ENCODE data around the gene DUS4L. TPM values are rescaled to one million over a fixed set of nuclear protein-coding genes. Genes with fewer than 3 reads are reported as not detected.

DUS4L gene
- polyA plus RNA-seq, 1 donor from 2014 or later = 24.2 TPM

DNA sequence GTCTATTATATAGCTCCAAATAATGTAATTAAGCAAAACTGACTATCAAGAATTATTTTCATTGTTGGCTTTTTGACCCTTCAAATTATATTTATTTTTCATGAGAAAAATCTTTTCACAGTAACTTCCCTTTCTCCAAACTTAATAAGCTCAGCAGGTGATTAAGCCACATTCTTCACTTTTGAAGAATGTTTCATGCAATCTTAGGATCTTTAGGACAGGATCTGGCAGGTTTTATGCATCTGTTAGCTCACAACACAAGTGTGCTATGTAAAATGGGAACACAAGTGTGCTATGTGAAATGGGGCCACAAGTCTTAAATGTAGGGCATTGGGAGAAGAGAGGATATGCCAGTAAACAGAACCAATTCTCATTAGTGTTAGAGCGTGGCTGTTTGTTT is 42.5 kb downstream of the DUS4L start:
- no peak for TF ChIP-seq RAD21 (conservative IDR thresholded peaks at IDR 0.05)
- TF ChIP-seq EP300 (conservative IDR thresholded peaks at IDR 0.05; ENCODE audit: poor library complexity, severe bottlenecking) = no peak
- TF ChIP-seq POLR2AphosphoS5 (IDR thresholded peaks at IDR 0.05) = no peak
- no peak for TF ChIP-seq TAF1 (IDR thresholded peaks at IDR 0.05; ENCODE audit: low read depth)
- no peak for TF ChIP-seq SMC3 (conservative IDR thresholded peaks at IDR 0.05; ENCODE audit: poor library complexity)
- TF ChIP-seq, protein P1, sequence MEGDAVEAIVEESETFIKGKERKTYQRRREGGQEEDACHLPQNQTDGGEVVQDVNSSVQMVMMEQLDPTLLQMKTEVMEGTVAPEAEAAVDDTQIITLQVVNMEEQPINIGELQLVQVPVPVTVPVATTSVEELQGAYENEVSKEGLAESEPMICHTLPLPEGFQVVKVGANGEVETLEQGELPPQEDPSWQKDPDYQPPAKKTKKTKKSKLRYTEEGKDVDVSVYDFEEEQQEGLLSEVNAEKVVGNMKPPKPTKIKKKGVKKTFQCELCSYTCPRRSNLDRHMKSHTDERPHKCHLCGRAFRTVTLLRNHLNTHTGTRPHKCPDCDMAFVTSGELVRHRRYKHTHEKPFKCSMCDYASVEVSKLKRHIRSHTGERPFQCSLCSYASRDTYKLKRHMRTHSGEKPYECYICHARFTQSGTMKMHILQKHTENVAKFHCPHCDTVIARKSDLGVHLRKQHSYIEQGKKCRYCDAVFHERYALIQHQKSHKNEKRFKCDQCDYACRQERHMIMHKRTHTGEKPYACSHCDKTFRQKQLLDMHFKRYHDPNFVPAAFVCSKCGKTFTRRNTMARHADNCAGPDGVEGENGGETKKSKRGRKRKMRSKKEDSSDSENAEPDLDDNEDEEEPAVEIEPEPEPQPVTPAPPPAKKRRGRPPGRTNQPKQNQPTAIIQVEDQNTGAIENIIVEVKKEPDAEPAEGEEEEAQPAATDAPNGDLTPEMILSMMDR (IDR thresholded peaks at IDR 0.05; ENCODE audit: poor library complexity, severe bottlenecking) = no peak
- TF ChIP-seq, protein P2, sequence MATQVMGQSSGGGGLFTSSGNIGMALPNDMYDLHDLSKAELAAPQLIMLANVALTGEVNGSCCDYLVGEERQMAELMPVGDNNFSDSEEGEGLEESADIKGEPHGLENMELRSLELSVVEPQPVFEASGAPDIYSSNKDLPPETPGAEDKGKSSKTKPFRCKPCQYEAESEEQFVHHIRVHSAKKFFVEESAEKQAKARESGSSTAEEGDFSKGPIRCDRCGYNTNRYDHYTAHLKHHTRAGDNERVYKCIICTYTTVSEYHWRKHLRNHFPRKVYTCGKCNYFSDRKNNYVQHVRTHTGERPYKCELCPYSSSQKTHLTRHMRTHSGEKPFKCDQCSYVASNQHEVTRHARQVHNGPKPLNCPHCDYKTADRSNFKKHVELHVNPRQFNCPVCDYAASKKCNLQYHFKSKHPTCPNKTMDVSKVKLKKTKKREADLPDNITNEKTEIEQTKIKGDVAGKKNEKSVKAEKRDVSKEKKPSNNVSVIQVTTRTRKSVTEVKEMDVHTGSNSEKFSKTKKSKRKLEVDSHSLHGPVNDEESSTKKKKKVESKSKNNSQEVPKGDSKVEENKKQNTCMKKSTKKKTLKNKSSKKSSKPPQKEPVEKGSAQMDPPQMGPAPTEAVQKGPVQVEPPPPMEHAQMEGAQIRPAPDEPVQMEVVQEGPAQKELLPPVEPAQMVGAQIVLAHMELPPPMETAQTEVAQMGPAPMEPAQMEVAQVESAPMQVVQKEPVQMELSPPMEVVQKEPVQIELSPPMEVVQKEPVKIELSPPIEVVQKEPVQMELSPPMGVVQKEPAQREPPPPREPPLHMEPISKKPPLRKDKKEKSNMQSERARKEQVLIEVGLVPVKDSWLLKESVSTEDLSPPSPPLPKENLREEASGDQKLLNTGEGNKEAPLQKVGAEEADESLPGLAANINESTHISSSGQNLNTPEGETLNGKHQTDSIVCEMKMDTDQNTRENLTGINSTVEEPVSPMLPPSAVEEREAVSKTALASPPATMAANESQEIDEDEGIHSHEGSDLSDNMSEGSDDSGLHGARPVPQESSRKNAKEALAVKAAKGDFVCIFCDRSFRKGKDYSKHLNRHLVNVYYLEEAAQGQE (IDR thresholded peaks at IDR 0.05; ENCODE audit: borderline replicate concordance) = no peak
- no peak for TF ChIP-seq EZH2 (IDR thresholded peaks at IDR 0.05; ENCODE audit: borderline replicate concordance, insufficient read depth, low read length, poor library complexity, severe bottlenecking)
- TF ChIP-seq MXI1 (conservative IDR thresholded peaks at IDR 0.05; ENCODE audit: poor library complexity, severe bottlenecking) = no peak
- Histone ChIP-seq H3K4me2 (ENCODE audit: low read length) (no peak overlapping the region), H3K27me3 (ENCODE audit: insufficient read depth, low read depth, low read length) (no peaks in the 10 kb centered on the region), H3K4me3 (ENCODE audit: low read length) (no peak overlapping the region), H3K36me3 (ENCODE audit: insufficient read depth, low read length) (no peaks in the 10 kb centered on the region), H3K9me2 (ENCODE audit: insufficient read depth, low read length) (no peaks in the 10 kb centered on the region), H3K9ac (ENCODE audit: low read length) (no peak overlapping the region), H3F3A (ENCODE audit: insufficient read depth, low read length, poor library complexity, severe bottlenecking) (no peaks in the 10 kb centered on the region), H3K9me3 (ENCODE audit: low read length) (no peaks in the 10 kb centered on the region), H2AFZ (ENCODE audit: low read depth, low read length) (no peak overlapping the region), H3K27ac (ENCODE audit: low read length) (no peak overlapping the region), H3K79me2 (replicated peaks; ENCODE audit: insufficient read depth, low read length) (no peaks in the 10 kb centered on the region), H4K20me1 (ENCODE audit: insufficient read depth) (no peaks in the 10 kb centered on the region)

DNA sequence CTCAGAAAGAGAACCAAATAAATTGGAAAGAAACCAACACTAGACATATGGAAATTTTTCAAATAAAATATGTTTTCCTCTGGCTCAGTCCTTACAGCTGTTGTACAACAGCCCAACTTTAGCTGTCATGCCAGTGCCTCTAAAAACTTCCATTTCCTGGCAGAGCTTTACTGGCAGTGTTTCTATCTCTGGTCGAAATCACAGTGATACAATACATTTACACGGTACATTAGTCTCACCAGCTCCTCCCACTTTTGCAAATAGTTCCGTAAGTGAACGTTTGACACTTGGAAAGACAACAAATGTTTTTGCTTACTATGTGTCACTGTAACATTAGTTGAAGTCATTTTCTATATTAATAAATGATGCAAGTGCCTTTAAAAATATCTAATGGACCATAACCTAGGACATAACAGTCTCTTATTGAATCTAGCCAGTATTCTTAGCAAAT is 46.1 kb downstream of the DUS4L start:
- no peaks in the 10 kb centered on the region for H3F3A ChIP-seq (ENCODE audit: insufficient read depth, low read length, poor library complexity, severe bottlenecking)
- no peak overlapping the region for H3K4me2 ChIP-seq (ENCODE audit: low read length)
- H3K4me3 ChIP-seq (ENCODE audit: low read length) = no peak overlapping the region
- H3K9me2 ChIP-seq (ENCODE audit: insufficient read depth, low read length) = no peaks in the 10 kb centered on the region
- no peaks in the 10 kb centered on the region for H3K9me3 ChIP-seq (ENCODE audit: low read length)
- no peak for TF ChIP-seq EZH2 (IDR thresholded peaks at IDR 0.05; ENCODE audit: borderline replicate concordance, insufficient read depth, low read length, poor library complexity, severe bottlenecking)
- TF ChIP-seq, protein P1 (IDR thresholded peaks at IDR 0.05; ENCODE audit: poor library complexity, severe bottlenecking) = no peak
- TF ChIP-seq MXI1 (conservative IDR thresholded peaks at IDR 0.05; ENCODE audit: poor library complexity, severe bottlenecking) = no peak
- TF ChIP-seq POLR2AphosphoS5 (IDR thresholded peaks at IDR 0.05) = no peak
- H2AFZ ChIP-seq (ENCODE audit: low read depth, low read length) = no peak overlapping the region
- H3K9ac ChIP-seq (ENCODE audit: low read length) = no peak overlapping the region
- no peaks in the 10 kb centered on the region for H3K79me2 ChIP-seq (replicated peaks; ENCODE audit: insufficient read depth, low read length)
- no peaks in the 10 kb centered on the region for H3K36me3 ChIP-seq (ENCODE audit: insufficient read depth, low read length)
- no peak overlapping the region for H3K27ac ChIP-seq (ENCODE audit: low read length)
- H4K20me1 ChIP-seq (ENCODE audit: insufficient read depth) = no peaks in the 10 kb centered on the region
- no peaks in the 10 kb centered on the region for H3K27me3 ChIP-seq (ENCODE audit: insufficient read depth, low read depth, low read length)

Data from neural cell (in vitro differentiated cells).